ENCODE results near the gene MBD6.

Gene MBD6

DNA sequence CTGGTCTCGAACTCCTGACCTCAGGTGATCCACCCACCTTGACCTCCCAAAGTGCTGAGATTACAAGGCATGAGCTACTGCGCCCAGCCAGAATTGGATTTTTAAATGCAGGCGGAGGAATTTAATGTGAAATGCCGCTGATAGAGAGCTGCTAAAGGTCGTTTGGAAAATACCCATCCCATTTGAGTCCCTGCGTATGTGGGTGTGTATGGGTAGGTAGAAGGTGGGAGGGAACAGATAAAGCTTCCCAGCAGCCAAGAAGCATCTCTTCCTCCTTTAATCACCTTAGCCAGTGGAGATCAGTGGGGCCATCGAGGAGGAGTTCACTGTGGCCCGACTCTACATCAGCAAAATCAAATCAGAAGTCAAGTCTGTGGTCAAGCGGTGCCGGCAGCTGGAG lies 52.2 kb downstream of the MBD6 start:
- CTCF ChIA-PET: interaction anchor here (0.6 to 1.4 kb wide), 4 partner anchors 9 to 162 kb away, joined by 3 to 5 read pairs (median 3); no protein-coding TSS in a partner anchor

DNA sequence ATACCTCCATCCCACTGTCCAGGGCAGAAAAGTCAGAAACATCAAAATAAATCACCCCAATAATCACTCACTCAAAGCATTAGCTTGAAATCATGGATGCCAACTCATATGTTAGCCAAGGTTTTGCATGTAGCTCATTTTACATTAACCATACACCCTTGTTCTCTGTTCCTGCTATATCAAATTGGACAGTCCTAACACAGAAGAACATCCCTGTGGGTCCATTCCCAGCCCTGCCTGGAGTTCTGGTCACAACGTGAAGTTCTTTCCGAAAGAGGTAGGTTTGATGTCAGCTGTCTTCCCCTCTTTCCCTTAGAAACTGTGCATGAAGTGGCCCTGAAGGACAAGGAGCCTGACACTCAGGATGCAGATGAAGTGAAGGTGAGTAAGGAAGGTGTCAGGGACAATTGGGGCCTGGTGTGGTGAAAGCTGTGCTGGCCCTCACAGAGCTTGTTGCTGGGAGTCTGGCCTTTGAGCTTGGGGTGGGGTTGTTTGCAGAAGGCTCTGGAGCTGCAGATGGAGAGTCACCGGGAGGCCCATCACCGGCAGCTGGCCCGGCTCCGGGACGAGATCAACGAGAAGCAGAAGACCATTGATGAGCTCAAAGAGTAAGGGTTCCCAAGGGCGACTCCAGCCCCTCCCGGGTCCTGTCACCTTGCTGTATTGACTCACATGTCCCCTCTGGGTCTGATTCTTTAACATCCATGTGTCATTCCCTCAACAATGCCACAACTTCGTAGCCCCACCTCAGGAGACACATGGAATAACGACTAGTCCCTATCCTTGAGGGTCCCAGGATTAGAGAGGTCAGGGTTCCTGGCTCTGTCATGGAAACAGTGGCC lies 53.4 kb downstream of the MBD6 start:
- TF ChIP-seq ARNT (IDR thresholded peaks at IDR 0.05) (no peak), ELF4 (IDR thresholded peaks at IDR 0.05) (no peak), CTBP1 (IDR thresholded peaks at IDR 0.05; ENCODE audit: borderline replicate concordance) (no peak), LEF1 (IDR thresholded peaks at IDR 0.05; ENCODE audit: borderline replicate concordance) (no peak), TARDBP (IDR thresholded peaks at IDR 0.05) (no peak), HDGF (IDR thresholded peaks at IDR 0.05; ENCODE audit: borderline replicate concordance) (no peak), FOXK2 (IDR thresholded peaks at IDR 0.05) (no peak), NFRKB (IDR thresholded peaks at IDR 0.05) (no peak), BHLHE40 (IDR thresholded peaks at IDR 0.05; ENCODE audit: borderline replicate concordance) (no peak)
- TF ChIP-seq, protein P1, sequence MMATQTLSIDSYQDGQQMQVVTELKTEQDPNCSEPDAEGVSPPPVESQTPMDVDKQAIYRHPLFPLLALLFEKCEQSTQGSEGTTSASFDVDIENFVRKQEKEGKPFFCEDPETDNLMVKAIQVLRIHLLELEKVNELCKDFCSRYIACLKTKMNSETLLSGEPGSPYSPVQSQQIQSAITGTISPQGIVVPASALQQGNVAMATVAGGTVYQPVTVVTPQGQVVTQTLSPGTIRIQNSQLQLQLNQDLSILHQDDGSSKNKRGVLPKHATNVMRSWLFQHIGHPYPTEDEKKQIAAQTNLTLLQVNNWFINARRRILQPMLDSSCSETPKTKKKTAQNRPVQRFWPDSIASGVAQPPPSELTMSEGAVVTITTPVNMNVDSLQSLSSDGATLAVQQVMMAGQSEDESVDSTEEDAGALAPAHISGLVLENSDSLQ (IDR thresholded peaks at IDR 0.05): no peak
- ChIA-PET CTCF (interaction anchor here (0.8 to 1.4 kb wide), 3 partner anchors 10 to 161 kb away, joined by 3 read pairs; no protein-coding TSS in a partner anchor), POLR2A (interaction anchor here (0.8 kb wide), 1 partner anchor 169 kb away, joined by 3 read pairs; the partner anchor contains the start of gene TSPAN31)
- DNase-seq (ENCODE audit: extremely low spot score): no peak

More for the DNA sequence above, 52.2 kb downstream of the MBD6 start:
- POLR2A ChIA-PET: interaction anchor here (0.8 to 1.1 kb wide), 2 partner anchors 36 to 170 kb away, joined by 3 read pairs; partner anchors contain the start of genes ARHGEF25 and TSPAN31
- no peak for TF ChIP-seq HDGF (IDR thresholded peaks at IDR 0.05; ENCODE audit: borderline replicate concordance)
- DNase-seq (ENCODE audit: extremely low spot score): no peak

DNA sequence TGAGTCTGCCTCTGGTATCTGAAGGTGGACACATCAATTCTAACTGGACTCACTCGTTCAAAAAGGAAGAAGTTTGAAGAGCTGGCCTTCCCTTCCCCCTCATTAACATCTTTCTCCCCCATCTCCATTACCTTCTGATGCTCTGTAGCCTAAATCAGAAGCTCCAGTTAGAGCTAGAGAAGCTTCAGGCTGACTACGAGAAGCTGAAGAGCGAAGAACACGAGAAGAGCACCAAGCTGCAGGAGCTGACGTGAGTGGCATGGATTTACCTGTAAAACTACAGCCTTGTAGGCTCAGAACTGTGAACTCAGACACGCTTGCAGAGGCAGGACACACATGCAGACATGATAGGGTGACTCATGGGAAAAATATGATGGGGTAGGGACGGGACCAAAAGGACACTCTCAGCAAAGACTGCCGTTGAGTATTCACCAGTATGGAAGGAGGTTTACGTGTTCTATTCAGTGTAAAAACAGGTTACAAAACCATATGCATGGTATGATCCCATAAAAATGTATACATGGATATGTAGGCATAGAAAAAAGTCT lies 54.1 kb downstream of the MBD6 start:
- CTCF ChIA-PET: no interaction called here
- POLR2A ChIA-PET: no interaction called here
- TF ChIP-seq HDGF (IDR thresholded peaks at IDR 0.05; ENCODE audit: borderline replicate concordance) (no peak), SUZ12 (IDR thresholded peaks at IDR 0.05) (no peak), FOXK2 (IDR thresholded peaks at IDR 0.05) (no peak), TARDBP (IDR thresholded peaks at IDR 0.05) (no peak)
- no peak for DNase-seq (ENCODE audit: extremely low spot score)

DNA sequence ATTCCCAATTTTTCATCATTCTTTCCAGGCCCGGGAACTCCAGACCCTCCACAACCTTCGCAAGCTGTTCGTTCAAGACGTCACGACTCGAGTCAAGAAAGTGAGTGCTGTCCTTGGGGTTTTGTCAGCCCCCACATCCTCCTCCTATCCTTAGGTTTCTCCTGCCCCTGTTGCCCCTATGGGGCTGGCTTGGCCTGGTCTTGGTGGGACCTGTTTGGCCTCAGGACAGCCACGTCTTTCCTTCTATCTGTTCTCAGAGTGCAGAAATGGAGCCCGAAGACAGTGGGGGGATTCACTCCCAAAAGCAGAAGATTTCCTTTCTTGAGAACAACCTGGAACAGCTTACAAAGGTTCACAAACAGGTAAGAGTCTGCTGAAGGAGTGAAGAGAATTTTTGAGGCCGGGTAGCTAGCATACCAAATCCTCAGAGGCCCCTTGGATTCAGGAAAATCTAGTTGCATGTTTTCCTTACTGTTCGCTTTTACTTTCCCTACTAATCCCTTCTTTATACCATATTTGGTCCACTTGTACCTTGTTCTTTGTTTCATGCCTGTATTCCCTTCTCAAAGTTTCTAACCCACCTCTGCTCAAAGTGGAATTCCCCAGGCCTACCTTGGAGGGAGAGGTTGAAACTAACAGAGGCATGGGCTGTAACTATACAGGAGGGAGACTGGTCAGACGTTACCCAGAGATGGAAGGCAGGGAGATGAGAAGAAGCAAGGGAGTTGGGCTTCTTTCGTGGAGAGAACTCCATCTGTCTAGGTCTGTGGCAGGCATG lies 55.5 kb downstream of the MBD6 start:
- no peak for DNase-seq (ENCODE audit: extremely low spot score)
- POLR2A ChIA-PET: no interaction called here
- CTCF ChIA-PET: interaction anchor here (1.0 kb wide), 1 partner anchor 17 kb away, joined by 3 read pairs; no protein-coding TSS in a partner anchor
- TF ChIP-seq BHLHE40 (IDR thresholded peaks at IDR 0.05; ENCODE audit: borderline replicate concordance): no peak
- TF ChIP-seq FOXA1 (IDR thresholded peaks at IDR 0.05): no peak
- no peak for TF ChIP-seq HDGF (IDR thresholded peaks at IDR 0.05; ENCODE audit: borderline replicate concordance)
- TF ChIP-seq FOXM1 (IDR thresholded peaks at IDR 0.05; ENCODE audit: borderline replicate concordance): no peak
- TF ChIP-seq ZNF384 (IDR thresholded peaks at IDR 0.05): no peak
- no peak for TF ChIP-seq SP1 (IDR thresholded peaks at IDR 0.05)
- TF ChIP-seq ARNT (IDR thresholded peaks at IDR 0.05): no peak
- no peak for TF ChIP-seq SUZ12 (IDR thresholded peaks at IDR 0.05)
- TF ChIP-seq NFRKB (IDR thresholded peaks at IDR 0.05): no peak
- TF ChIP-seq FOXK2 (IDR thresholded peaks at IDR 0.05): no peak
- no peak for TF ChIP-seq TARDBP (IDR thresholded peaks at IDR 0.05)

DNA sequence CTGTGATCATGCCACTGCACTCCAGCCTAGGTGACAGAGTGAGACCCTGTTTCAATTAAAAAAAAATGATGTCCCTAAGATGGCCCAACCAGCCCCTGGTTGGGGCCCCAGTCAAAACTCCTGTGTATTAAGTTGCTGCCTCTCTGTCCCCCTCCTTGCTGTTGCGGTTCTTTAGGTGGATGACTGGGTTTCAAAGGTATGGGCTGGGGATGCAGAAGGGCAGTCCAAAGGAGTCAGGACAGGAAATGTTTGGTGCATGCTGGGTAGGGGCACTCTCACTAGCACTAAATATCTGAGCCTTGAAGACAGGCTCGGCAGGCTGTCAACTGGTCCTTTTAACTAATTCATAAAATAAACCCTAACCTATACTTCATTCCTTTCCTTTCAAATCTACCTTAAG lies 56.4 kb downstream of the MBD6 start:
- POLR2A ChIA-PET: no interaction called here
- CTCF ChIA-PET: interaction anchor here (1.0 kb wide), 1 partner anchor 18 kb away, joined by 3 read pairs; no protein-coding TSS in a partner anchor

More for the DNA sequence above, 56.4 kb downstream of the MBD6 start:
- TF ChIP-seq CTBP1 (IDR thresholded peaks at IDR 0.05; ENCODE audit: borderline replicate concordance) (no peak), TARDBP (IDR thresholded peaks at IDR 0.05) (no peak), ARNT (IDR thresholded peaks at IDR 0.05) (no peak)
- DNase-seq (ENCODE audit: extremely low spot score): no peak

Measured in HEK293T (cell line).